RWPE2 (cell line): ENCODE results near the gene TMEM59L.

Experiments
- ATAC-seq: fragments of 200-7000 bp; cut with Tn5 transposase; 3 replicates; pipeline ENCODE4 v1.9.1; 2021; ENCODE audit warnings: low read depth
- DNase-seq: peaks from one replicate; pipeline ENCODE4 v3.0.0-alpha.2; 2020; ENCODE audit warnings: low spot score
- H3K27ac ChIP-seq: fragments of 450-650 bp; 2 replicates; pipeline ENCODE4 v1.5.1; 2017; ENCODE audit warnings: mild to moderate bottlenecking; ENCODE audit not compliant: poor library complexity, severe bottlenecking
- H3K27me3 ChIP-seq: fragments of 250-450 bp; sonication (Bioruptor Pico); 2 replicates; pipeline ENCODE4 v1.5.1; 2021; ENCODE audit warnings: mild to moderate bottlenecking, moderate library complexity; ENCODE audit not compliant: insufficient read depth, poor library complexity, severe bottlenecking
- H3K36me3 ChIP-seq: fragments of 250-450 bp; sonication (Bioruptor Pico); 2 replicates; pipeline ENCODE4 v1.5.1; 2020; ENCODE audit warnings: low read depth, mild to moderate bottlenecking, moderate library complexity
- H3K4me1 ChIP-seq: fragments of 250-450 bp; sonication (Bioruptor Pico); 2 replicates; pipeline ENCODE4 v1.5.1; 2021; ENCODE audit warnings: mild to moderate bottlenecking, moderate library complexity; ENCODE audit not compliant: insufficient read depth, poor library complexity, severe bottlenecking
- H3K4me3 ChIP-seq: fragments of 250-450 bp; sonication (Bioruptor Pico); 2 replicates; pipeline ENCODE4 v1.5.1; 2021; ENCODE audit warnings: mild to moderate bottlenecking, moderate library complexity; ENCODE audit not compliant: severe bottlenecking
- H3K9me3 ChIP-seq: fragments of 250-450 bp; sonication (Bioruptor Pico); 2 replicates; pipeline ENCODE4 v1.5.1; 2021; ENCODE audit warnings: mild to moderate bottlenecking, moderate library complexity; ENCODE audit not compliant: severe bottlenecking
- TF ChIP-seq, protein P1 (sequence below): fragments of 450-650 bp; IDR thresholded peaks from one replicate; pipeline ENCODE4 v1.5.1; 2017; ENCODE audit warnings: mild to moderate bottlenecking, moderate library complexity; ENCODE audit not compliant: poor library complexity, severe bottlenecking

The TMEM59L gene

GRCh38 chr19:18574691-18575291 lies 37.9 kb upstream of the TMEM59L start:
- TF ChIP-seq, protein P1, sequence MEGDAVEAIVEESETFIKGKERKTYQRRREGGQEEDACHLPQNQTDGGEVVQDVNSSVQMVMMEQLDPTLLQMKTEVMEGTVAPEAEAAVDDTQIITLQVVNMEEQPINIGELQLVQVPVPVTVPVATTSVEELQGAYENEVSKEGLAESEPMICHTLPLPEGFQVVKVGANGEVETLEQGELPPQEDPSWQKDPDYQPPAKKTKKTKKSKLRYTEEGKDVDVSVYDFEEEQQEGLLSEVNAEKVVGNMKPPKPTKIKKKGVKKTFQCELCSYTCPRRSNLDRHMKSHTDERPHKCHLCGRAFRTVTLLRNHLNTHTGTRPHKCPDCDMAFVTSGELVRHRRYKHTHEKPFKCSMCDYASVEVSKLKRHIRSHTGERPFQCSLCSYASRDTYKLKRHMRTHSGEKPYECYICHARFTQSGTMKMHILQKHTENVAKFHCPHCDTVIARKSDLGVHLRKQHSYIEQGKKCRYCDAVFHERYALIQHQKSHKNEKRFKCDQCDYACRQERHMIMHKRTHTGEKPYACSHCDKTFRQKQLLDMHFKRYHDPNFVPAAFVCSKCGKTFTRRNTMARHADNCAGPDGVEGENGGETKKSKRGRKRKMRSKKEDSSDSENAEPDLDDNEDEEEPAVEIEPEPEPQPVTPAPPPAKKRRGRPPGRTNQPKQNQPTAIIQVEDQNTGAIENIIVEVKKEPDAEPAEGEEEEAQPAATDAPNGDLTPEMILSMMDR = no peak
- no peak overlapping the region for H3K27ac ChIP-seq
- DNase-seq (no peak), ATAC-seq (no peak)
- peaks cover 45% of the 10 kb centered on the region for H3K36me3 ChIP-seq
- H3K4me1 ChIP-seq = peaks cover 6% of the 10 kb centered on the region
- no peaks in the 10 kb centered on the region for H3K9me3 ChIP-seq
- H3K4me3 ChIP-seq = no peak overlapping the region
- no peaks in the 10 kb centered on the region for H3K27me3 ChIP-seq

- Histone ChIP-seq H3K36me3 (peaks cover 45% of the 10 kb centered on the region), H3K27me3 (no peaks in the 10 kb centered on the region), H3K4me1 (peaks cover 6% of the 10 kb centered on the region), H3K4me3 (no peak overlapping the region), H3K27ac (no peak overlapping the region), H3K9me3 (no peaks in the 10 kb centered on the region)
- DNase-seq (no peak), ATAC-seq (no peak)
- TF ChIP-seq, protein P1 = no peak
Measured at GRCh38 chr19:18576383-18576782, 36.3 kb upstream of the TMEM59L start.

GRCh38 chr19:18577365-18577914 lies 35.2 kb upstream of the TMEM59L start:
- Histone ChIP-seq H3K27ac (no peak overlapping the region), H3K4me3 (no peak overlapping the region), H3K36me3 (peaks cover 45% of the 10 kb centered on the region), H3K4me1 (peaks cover 6% of the 10 kb centered on the region), H3K27me3 (no peaks in the 10 kb centered on the region), H3K9me3 (no peaks in the 10 kb centered on the region)
- ATAC-seq = no peak
- no peak for DNase-seq
- TF ChIP-seq, protein P1 = no peak

DNA sequence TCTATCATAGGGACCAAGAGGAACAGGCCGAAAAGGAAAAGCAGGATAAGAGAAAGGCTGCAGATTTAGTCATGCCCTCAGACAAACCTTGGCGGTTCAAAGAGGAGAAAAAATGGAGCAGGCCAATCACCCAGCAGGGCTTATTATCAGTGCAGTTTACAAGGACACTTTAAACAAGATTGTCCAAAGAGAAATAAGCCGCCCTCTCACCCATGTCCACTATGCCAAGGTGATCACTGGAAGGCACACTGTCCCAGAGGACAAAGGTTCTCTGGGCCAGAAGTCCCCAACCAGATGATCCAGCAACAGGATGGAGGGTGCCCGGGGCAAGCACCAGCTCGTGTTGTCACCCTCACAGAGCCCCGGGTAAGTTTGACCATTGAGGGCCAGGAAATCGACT lies 32.4 kb upstream of the TMEM59L start:
- ATAC-seq (no peak), DNase-seq (no peak)
- Histone ChIP-seq H3K27me3 (no peaks in the 10 kb centered on the region), H3K27ac (no peak overlapping the region), H3K4me1 (no peaks in the 10 kb centered on the region), H3K9me3 (no peaks in the 10 kb centered on the region), H3K4me3 (no peak overlapping the region), H3K36me3 (peaks cover 18% of the 10 kb centered on the region)
- TF ChIP-seq, protein P1 = no peak

DNA sequence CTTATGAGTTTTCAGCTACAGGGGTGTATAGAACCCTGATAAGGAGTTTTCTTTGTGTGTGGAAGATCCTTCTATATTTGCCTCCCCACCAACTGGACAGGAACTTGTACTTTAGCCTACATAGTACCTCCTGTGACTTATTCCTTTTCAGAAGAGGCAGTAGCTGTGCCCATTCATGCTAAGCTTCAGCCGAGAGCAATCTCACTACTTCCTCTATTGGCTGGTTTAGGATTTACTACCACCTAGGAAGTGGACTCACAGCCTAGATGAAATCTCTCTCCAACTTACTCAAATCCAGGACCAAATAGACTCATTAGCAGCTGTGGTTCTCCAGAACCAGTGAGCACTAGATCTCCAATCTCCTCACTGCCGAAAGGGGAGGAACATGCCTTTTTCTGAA lies 26.4 kb upstream of the TMEM59L start:
- no peak for ATAC-seq
- TF ChIP-seq, protein P1 = no peak
- no peak overlapping the region for H3K27ac ChIP-seq
- peaks cover 5% of the 10 kb centered on the region for H3K4me1 ChIP-seq
- H3K27me3 ChIP-seq = no peaks in the 10 kb centered on the region
- peaks cover 7% of the 10 kb centered on the region; the same call in 1 of the 2 replicates for H3K36me3 ChIP-seq
- H3K4me3 ChIP-seq = no peak overlapping the region
- H3K9me3 ChIP-seq = no peaks in the 10 kb centered on the region
- DNase-seq = no peak
